Keratinocyte (primary cell): ENCODE results near the gene ITPR2.

Source experiments
- CTCF ChIP-seq, 3 experiments: IDR thresholded peaks in 1 of 3; conservative IDR thresholded peaks in 1 of 3; optimal IDR thresholded peaks in 1 of 3; 2 replicates in 2 of 3; 3 replicates in 1 of 3; pipeline versions ENCODE3 to v1.5.1; 2011; ENCODE audit warnings: low read length in 3 of 3, mild to moderate bottlenecking in 3 of 3, moderate library complexity in 2 of 3, control low read depth in 1 of 3, inconsistent platforms in 1 of 3; ENCODE audit not compliant: insufficient read depth in 2 of 3; ENCODE audit errors: extremely low read depth in 1 of 3
- EZH2 ChIP-seq: IDR thresholded peaks from one replicate; pipeline ENCODE4 v1.6.1; 2012; ENCODE audit warnings: inconsistent platforms, mild to moderate bottlenecking, low read length, moderate library complexity

GRCh38 chr12:26728205-26729050 lies 104.6 kb downstream of the ITPR2 start:
- TF ChIP-seq CTCF (optimal IDR thresholded peaks at IDR 0.05 in 1 of 3, IDR thresholded peaks at IDR 0.05 in 1 of 3, conservative IDR thresholded peaks at IDR 0.05 in 1 of 3; ENCODE audit: extremely low read depth in 1 of 3, insufficient read depth in 2 of 3, low read length in 3 of 3) (no peak), EZH2 (no peak)
